HG02623 (cell line): Measurements from ENCODE around the gene COBL.

ENCODE experiments used
- ATAC-seq: cut with Tn5 transposase; IDR thresholded peaks from one replicate; pipeline ENCODE4 v1.9.1; 2021; ENCODE audit warnings: moderate library complexity; ENCODE audit not compliant: unreplicated experiment

Gene COBL

GRCh38 chr7:51326656-51327286 is 10.2 kb upstream of the COBL start:
- ATAC-seq: no peak

- no peak for ATAC-seq
Observed at GRCh38 chr7:51325908-51326307, 9.3 kb upstream of the COBL start.

GRCh38 chr7:51325261-51325676 is 8.7 kb upstream of the COBL start:
- no peak for ATAC-seq

- ATAC-seq: no peak
Observed at GRCh38 chr7:51324206-51324898, 7.7 kb upstream of the COBL start.

GRCh38 chr7:51321961-51322515 is 5.4 kb upstream of the COBL start:
- ATAC-seq: no peak

GRCh38 chr7:51318886-51319579 is 2.4 kb upstream of the COBL start:
- ATAC-seq: no peak

- no peak for ATAC-seq
Observed at GRCh38 chr7:51318001-51318400, 1.4 kb upstream of the COBL start.

GRCh38 chr7:51317582-51317910 is 937 bp upstream of the COBL start:
- ATAC-seq: no peak

GRCh38 chr7:51316262-51316665 is 345 bp downstream of the COBL start:
- ATAC-seq: no peak

- no peak for ATAC-seq
Observed at GRCh38 chr7:51315393-51316261, 982 bp downstream of the COBL start.

- no peak for ATAC-seq
Observed at GRCh38 chr7:51314726-51315125, 1.9 kb downstream of the COBL start.

GRCh38 chr7:51313738-51314425 is 2.7 kb downstream of the COBL start:
- no peak for ATAC-seq

GRCh38 chr7:51312951-51313737 is 3.5 kb downstream of the COBL start:
- no peak for ATAC-seq

- ATAC-seq: no peak
Observed at GRCh38 chr7:51311166-51311565, 5.4 kb downstream of the COBL start.

GRCh38 chr7:51310131-51310583 is 6.5 kb downstream of the COBL start:
- no peak for ATAC-seq

GRCh38 chr7:51309361-51310130 is 7.1 kb downstream of the COBL start:
- ATAC-seq: no peak

GRCh38 chr7:51308696-51309095 is 7.9 kb downstream of the COBL start:
- no peak for ATAC-seq

- no peak for ATAC-seq
Observed at GRCh38 chr7:51308265-51308664, 8.3 kb downstream of the COBL start.
